ENCODE measurements around the gene FN1. TPM values are rescaled to one million over a fixed set of nuclear protein-coding genes. Genes with fewer than 3 reads are reported as not detected.

The FN1 gene
- total RNA-seq, 4 donors from 2014 or later = 45.8 to 78.1 (median 52.7) TPM

DNA sequence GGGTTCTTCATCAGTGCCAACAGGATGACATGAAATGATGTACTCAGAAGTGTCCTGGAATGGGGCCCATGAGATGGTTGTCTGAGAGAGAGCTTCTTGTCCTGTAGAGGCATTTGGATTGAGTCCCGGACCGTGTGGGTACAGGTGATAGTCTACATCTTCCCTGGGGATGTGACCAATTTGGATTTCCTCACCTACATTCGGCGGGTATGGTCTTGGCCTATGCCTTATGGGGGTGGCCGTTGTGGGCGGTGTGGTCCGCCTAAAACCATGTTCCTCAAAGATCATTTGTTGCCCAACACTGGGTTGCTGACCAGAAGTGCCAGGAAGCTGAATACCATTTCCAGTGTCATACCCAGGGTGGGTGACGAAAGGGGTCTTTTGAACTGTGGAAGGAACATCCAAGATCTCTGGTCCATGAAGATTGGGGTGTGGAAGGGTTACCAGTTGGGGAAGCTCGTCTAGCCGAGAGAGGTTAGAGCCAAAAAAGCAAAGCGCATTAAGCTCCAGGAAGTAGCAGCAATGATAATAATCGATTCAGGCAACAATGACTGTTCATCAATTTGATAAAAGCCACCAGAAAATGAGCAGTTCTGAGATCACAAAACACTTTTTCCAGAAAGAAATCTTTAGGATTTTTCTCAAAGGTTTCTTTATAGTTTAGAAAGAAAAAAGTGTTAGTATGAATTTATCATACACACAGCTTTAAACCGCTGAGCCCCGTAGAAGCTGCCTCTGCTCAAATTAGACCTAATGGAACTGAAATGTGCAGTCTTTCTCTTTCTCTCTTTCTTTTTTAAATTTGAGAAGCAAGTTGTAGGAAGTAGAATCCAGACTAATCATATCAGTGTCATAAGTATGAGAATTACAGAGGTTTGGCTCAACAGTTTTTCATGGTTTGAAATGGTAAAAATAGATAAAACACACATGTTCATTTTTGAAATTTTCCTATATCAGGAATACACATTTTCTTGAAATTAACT, 63.7 kb downstream of the FN1 start:
- H3K9me3 ChIP-seq = no peaks in the 10 kb centered on the region
- H3K27me3 ChIP-seq = no peaks in the 10 kb centered on the region
- WGBS = 81% methylated on average over 13 of the region's 14 CpGs
- H3K27ac ChIP-seq = no peak overlapping the region
- H3K36me3 ChIP-seq = peaks cover 32% of the 10 kb centered on the region
- H3K4me1 ChIP-seq = no peaks in the 10 kb centered on the region
- TF ChIP-seq EP300 (IDR thresholded peaks at IDR 0.05) = no peak
- no peak for TF ChIP-seq POLR2AphosphoS5 (IDR thresholded peaks at IDR 0.05)
- TF ChIP-seq, protein P1, sequence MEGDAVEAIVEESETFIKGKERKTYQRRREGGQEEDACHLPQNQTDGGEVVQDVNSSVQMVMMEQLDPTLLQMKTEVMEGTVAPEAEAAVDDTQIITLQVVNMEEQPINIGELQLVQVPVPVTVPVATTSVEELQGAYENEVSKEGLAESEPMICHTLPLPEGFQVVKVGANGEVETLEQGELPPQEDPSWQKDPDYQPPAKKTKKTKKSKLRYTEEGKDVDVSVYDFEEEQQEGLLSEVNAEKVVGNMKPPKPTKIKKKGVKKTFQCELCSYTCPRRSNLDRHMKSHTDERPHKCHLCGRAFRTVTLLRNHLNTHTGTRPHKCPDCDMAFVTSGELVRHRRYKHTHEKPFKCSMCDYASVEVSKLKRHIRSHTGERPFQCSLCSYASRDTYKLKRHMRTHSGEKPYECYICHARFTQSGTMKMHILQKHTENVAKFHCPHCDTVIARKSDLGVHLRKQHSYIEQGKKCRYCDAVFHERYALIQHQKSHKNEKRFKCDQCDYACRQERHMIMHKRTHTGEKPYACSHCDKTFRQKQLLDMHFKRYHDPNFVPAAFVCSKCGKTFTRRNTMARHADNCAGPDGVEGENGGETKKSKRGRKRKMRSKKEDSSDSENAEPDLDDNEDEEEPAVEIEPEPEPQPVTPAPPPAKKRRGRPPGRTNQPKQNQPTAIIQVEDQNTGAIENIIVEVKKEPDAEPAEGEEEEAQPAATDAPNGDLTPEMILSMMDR (IDR thresholded peaks at IDR 0.05) = no peak
- no peak for TF ChIP-seq POLR2A (IDR thresholded peaks at IDR 0.05)
- no peak overlapping the region for H3K4me3 ChIP-seq
- no peak for DNase-seq (ENCODE audit: low spot score in 2 of 2)

DNA sequence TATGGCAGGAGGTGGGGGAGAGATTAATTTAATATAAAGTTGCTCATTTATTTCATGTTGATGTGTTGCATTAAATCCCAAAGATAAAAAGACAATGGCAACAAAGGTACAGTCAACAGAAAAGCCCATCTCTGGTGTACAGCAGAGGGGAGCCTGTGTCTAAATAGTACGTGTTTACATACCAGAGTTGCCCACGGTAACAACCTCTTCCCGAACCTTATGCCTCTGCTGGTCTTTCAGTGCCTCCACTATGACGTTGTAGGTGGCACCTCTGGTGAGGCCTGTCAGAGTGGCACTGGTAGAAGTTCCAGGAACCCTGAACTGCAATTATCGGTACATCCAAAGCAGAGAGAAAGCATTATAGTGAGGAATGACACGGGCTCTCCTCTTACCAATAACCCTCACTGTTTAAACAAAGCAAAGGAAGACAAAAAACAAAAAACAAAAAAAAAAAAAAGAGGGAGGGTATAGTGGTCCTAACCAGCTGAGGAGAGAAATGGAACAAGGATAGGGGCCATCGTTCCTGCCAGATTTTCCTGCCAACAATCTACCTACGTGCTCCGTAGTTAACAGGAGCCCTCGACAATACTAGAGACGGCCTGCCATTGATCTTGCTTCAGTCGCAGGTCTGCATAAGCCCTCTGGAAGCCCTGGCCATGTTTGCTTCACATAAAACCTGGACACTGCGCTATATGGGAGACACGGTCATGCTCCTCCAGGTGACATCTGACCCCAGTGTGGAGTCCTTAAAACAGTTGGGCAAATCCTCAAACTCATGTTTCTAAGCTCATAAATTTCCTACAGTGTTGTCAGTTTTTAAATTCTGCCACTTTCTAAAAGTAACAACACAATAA, 65.5 kb downstream of the FN1 start:
- no peak for TF ChIP-seq POLR2A (IDR thresholded peaks at IDR 0.05)
- no peak for TF ChIP-seq EP300 (IDR thresholded peaks at IDR 0.05)
- TF ChIP-seq POLR2AphosphoS5 (IDR thresholded peaks at IDR 0.05) = no peak
- TF ChIP-seq, protein P1 (IDR thresholded peaks at IDR 0.05) = no peak
- Histone ChIP-seq H3K4me3 (no peak overlapping the region), H3K27ac (no peak overlapping the region), H3K36me3 (peaks cover 28% of the 10 kb centered on the region), H3K9me3 (no peaks in the 10 kb centered on the region), H3K27me3 (no peaks in the 10 kb centered on the region), H3K4me1 (no peaks in the 10 kb centered on the region)
- 83% methylated on average over 14 of the region's 14 CpGs for WGBS
- no peak for DNase-seq (ENCODE audit: low spot score in 2 of 2)

DNA sequence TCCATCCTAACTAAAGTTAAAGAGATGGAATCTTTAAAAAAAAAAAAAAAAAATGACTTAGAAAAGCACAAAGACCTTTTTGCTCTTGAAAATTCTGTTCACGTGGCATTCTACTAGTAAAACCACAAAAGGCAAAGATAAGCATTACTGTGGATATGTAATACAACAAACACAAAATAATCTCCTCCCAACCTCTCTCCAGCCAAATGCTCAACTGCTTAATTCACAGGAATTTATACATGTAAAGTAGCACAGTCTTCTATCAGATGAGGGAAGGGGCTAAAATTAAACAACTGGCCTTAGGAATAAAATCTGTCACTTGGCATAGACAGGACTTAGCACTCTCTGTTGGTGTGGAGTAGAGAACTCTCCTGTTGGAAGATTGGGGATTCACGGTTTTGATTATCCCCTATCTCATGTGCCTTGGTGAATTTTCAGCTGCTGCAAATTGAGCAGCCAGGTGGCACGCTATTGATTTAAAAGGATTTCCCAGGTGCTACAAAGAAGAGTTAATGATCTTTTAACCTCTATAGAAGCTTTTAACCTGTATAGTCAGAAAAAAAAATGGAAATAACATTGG, 66.6 kb downstream of the FN1 start:
- Histone ChIP-seq H3K27ac (no peak overlapping the region), H3K27me3 (no peaks in the 10 kb centered on the region), H3K9me3 (no peaks in the 10 kb centered on the region), H3K36me3 (peaks cover 27% of the 10 kb centered on the region), H3K4me3 (no peak overlapping the region), H3K4me1 (no peaks in the 10 kb centered on the region)
- TF ChIP-seq, protein P1 (IDR thresholded peaks at IDR 0.05) = no peak
- WGBS = 86% methylated on average over 3 of the region's 3 CpGs
- no peak for DNase-seq (ENCODE audit: low spot score in 2 of 2)

DNA sequence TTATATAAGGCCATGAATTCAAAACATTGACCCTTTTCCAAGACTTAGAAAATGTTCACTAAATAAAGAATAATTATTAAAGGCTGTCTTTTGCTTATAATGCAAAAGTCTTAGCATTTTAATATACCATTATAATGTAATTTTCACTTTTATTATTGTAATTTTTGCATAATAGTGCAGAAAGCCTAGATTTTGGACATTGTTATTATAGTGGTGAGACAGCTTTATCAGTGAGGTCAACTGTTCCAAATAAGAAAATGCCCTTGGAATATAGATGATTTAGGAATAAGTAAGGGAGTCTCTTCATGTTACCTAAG, 67.4 kb downstream of the FN1 start:
- H3K9me3 ChIP-seq = no peaks in the 10 kb centered on the region
- H3K4me3 ChIP-seq = no peak overlapping the region
- no peak for DNase-seq (ENCODE audit: low spot score in 2 of 2)
- H3K36me3 ChIP-seq = peaks cover 27% of the 10 kb centered on the region
- H3K4me1 ChIP-seq = no peaks in the 10 kb centered on the region
- no peak overlapping the region for H3K27ac ChIP-seq
- TF ChIP-seq EP300 (IDR thresholded peaks at IDR 0.05) (no peak), POLR2AphosphoS5 (IDR thresholded peaks at IDR 0.05) (no peak), POLR2A (IDR thresholded peaks at IDR 0.05) (no peak)
- TF ChIP-seq, protein P1 (IDR thresholded peaks at IDR 0.05) = no peak
- no peaks in the 10 kb centered on the region for H3K27me3 ChIP-seq
